ENCODE data around the gene PSMD7. TPM values are rescaled to one million over a fixed set of nuclear protein-coding genes. Genes with fewer than 3 reads are reported as not detected.
"Not testable (repeated sequence)": the region's sequence is repeated elsewhere in the genome, so short reads cannot be mapped to it uniquely, and the experiment has no call there.

The PSMD7 gene
- total RNA-seq, 1 experiment from 2014 or later: 169 TPM

GRCh38 chr16:74297145-74297665 is 591 bp downstream of the PSMD7 start:
- DNase-seq (ENCODE audit: low read depth): peak; percentile 31

- no peak for DNase-seq (ENCODE audit: low read depth)
Observed at GRCh38 chr16:74298104-74298503, 1.5 kb downstream of the PSMD7 start.

GRCh38 chr16:74302341-74302740 is 5.7 kb downstream of the PSMD7 start:
- DNase-seq (ENCODE audit: low read depth): no peak

- DNase-seq (ENCODE audit: low read depth): no peak
Observed at GRCh38 chr16:74304164-74304834, 7.7 kb downstream of the PSMD7 start.

- DNase-seq (ENCODE audit: low read depth): no peak
Observed at GRCh38 chr16:74304835-74305176, 8.2 kb downstream of the PSMD7 start.

- no peak for DNase-seq (ENCODE audit: low read depth)
Observed at GRCh38 chr16:74305281-74305680, 8.7 kb downstream of the PSMD7 start.

- no peak for DNase-seq (ENCODE audit: low read depth)
Observed at GRCh38 chr16:74305978-74306784, 9.6 kb downstream of the PSMD7 start.

GRCh38 chr16:74307383-74307782 is 10.8 kb downstream of the PSMD7 start:
- no peak for DNase-seq (ENCODE audit: low read depth)

- peak; percentile 48 for DNase-seq (ENCODE audit: low read depth)
Observed at GRCh38 chr16:74309789-74310781, 13.5 kb downstream of the PSMD7 start.

GRCh38 chr16:74315059-74315458 is 18.4 kb downstream of the PSMD7 start:
- no peak for DNase-seq (ENCODE audit: low read depth)

GRCh38 chr16:74320707-74321106 is 24.1 kb downstream of the PSMD7 start:
- DNase-seq (ENCODE audit: low read depth): no peak

- no peak for DNase-seq (ENCODE audit: low read depth)
Observed at GRCh38 chr16:74321356-74321755, 24.7 kb downstream of the PSMD7 start.

- DNase-seq (ENCODE audit: low read depth): no peak
Observed at GRCh38 chr16:74322301-74322710, 25.7 kb downstream of the PSMD7 start.

GRCh38 chr16:74324777-74325176 is 28.2 kb downstream of the PSMD7 start:
- DNase-seq (ENCODE audit: low read depth): not testable (repeated sequence)

- DNase-seq (ENCODE audit: low read depth): no peak
Observed at GRCh38 chr16:74325641-74326040, 29.0 kb downstream of the PSMD7 start.

GRCh38 chr16:74328346-74328745 is 31.7 kb downstream of the PSMD7 start:
- DNase-seq (ENCODE audit: low read depth): not testable (repeated sequence)

GRCh38 chr16:74332469-74332868 is 35.9 kb downstream of the PSMD7 start:
- DNase-seq (ENCODE audit: low read depth): not testable (repeated sequence)

GRCh38 chr16:74337506-74337905 is 40.9 kb downstream of the PSMD7 start:
- not testable (repeated sequence) for DNase-seq (ENCODE audit: low read depth)

- DNase-seq (ENCODE audit: low read depth): not testable (repeated sequence)
Observed at GRCh38 chr16:74339226-74339625, 42.6 kb downstream of the PSMD7 start.

GRCh38 chr16:74353038-74353437 is 56.4 kb downstream of the PSMD7 start:
- not testable (repeated sequence) for DNase-seq (ENCODE audit: low read depth)
